GM12878 (cell line): ENCODE data around the gene ACTL6A. TPM values are rescaled to one million over a fixed set of nuclear protein-coding genes. Genes with fewer than 3 reads are reported as not detected.

Source experiments
- ATAC-seq: fragments of 200-7000 bp; cut with Tn5 transposase; 3 replicates; pipeline ENCODE4 v1.9.1; 2020; ENCODE audit warnings: mild to moderate bottlenecking, moderate library complexity
- BruUV-seq: library from RNA; stranded (reverse); fragments of 400-500 nt; replicated peaks from 2 replicates; lab custom pipeline; 2021; lab: Mats Ljungman, UMichigan
- CTCF ChIA-PET: fragments of 300-600 bp; sonication (Branson Sonifier 250); formaldehyde crosslinking; extraction: SDS; loops from one replicate; lab custom pipeline; 2021; ENCODE audit warnings: inconsistent platforms; lab: Yijun Ruan, JAX
- POLR2A ChIA-PET: fragments of 350-600 bp; formaldehyde crosslinking; extraction: SDS; loops from one replicate; lab custom pipeline; 2021; ENCODE audit warnings: inconsistent platforms; lab: Charles Lee
- RAD21 ChIA-PET: fragments of 300-600 bp; sonication (Branson Sonifier 250); formaldehyde crosslinking; loops from one replicate; lab custom pipeline; 2023; ENCODE audit warnings: antibody characterized with exemption; ENCODE audit not compliant: unreplicated experiment; lab: Charles Lee
- SMC1A ChIA-PET: fragments of 300-600 bp; sonication (Branson Sonifier 250); formaldehyde crosslinking; loops from one replicate; lab custom pipeline; 2023; ENCODE audit not compliant: unreplicated experiment, uncharacterized antibody; lab: Charles Lee
- DNase-seq: peaks from one replicate; pipeline ENCODE4 v3.0.0-alpha.2; 2011; ENCODE audit warnings: low read depth, low spot score
- FAIRE-seq: peaks from 3 replicates; lab custom pipeline; 2011; peaks lifted over from hg19 to GRCh38; lab: Jason Lieb, UNC
- H2AFZ ChIP-seq: 2 replicates; pipeline ENCODE4 v1.6.0; 2011; ENCODE audit warnings: low read depth, low read length, control low read depth; ENCODE audit not compliant: control insufficient read depth
- H3K27ac ChIP-seq: 2 replicates; pipeline ENCODE4 v1.5.1; 2011; ENCODE audit warnings: control low read depth; ENCODE audit not compliant: control insufficient read depth, insufficient read depth
- H3K27me3 ChIP-seq, 2 experiments: replicated peaks in 1 of 2; 2 replicates each; pipeline versions ENCODE4 v1.6.0 to v1.6.1; 2011; ENCODE audit warnings: low read length in 1 of 2; ENCODE audit not compliant: control insufficient read depth in 2 of 2, insufficient read depth in 2 of 2
- H3K36me3 ChIP-seq, 2 experiments: 2 replicates each; pipeline ENCODE4 v1.5.1; 2011; ENCODE audit warnings: low read length in 1 of 2; ENCODE audit not compliant: control insufficient read depth in 2 of 2, insufficient read depth in 2 of 2
- H3K4me1 ChIP-seq: 2 replicates; pipeline ENCODE4 v1.6.1; 2011; ENCODE audit warnings: mild to moderate bottlenecking, low read length, moderate library complexity, mixed read lengths; ENCODE audit not compliant: control insufficient read depth, insufficient read depth
- H3K4me2 ChIP-seq: 2 replicates; pipeline ENCODE4 v1.6.0; 2011; ENCODE audit warnings: control low read depth; ENCODE audit not compliant: control insufficient read depth, insufficient read depth
- H3K4me3 ChIP-seq: fragments of 200-600 bp; sonication (generic); 2 replicates; pipeline ENCODE4 v1.5.1; 2016
- H3K79me2 ChIP-seq: 2 replicates; pipeline ENCODE4 v1.6.0; 2011; ENCODE audit warnings: low read length; ENCODE audit not compliant: control insufficient read depth, insufficient read depth
- H3K9ac ChIP-seq: 2 replicates; pipeline ENCODE4 v1.8.0; 2011; ENCODE audit warnings: low read length, control low read depth, mixed read lengths; ENCODE audit not compliant: control insufficient read depth, insufficient read depth
- H3K9me3 ChIP-seq: replicated peaks from 3 replicates; pipeline ENCODE4 v1.5.1; 2011; ENCODE audit warnings: mild to moderate bottlenecking, low read length; ENCODE audit not compliant: control insufficient read depth, insufficient read depth
- H4K20me1 ChIP-seq: 2 replicates; pipeline ENCODE4 v1.6.0; 2011; ENCODE audit not compliant: control insufficient read depth, insufficient read depth
- NFXL1 ChIP-seq: fragments of 450-650 bp; IDR thresholded peaks from 2 replicates; pipeline ENCODE4 v1.6.1; 2017; ENCODE audit warnings: antibody characterized with exemption, mild to moderate bottlenecking, borderline replicate concordance
- RBBP5 ChIP-seq: fragments of 200-600 bp; sonication (generic); conservative IDR thresholded peaks from 2 replicates; pipeline ENCODE4 v1.6.1; 2016
- USF1 ChIP-seq: IDR thresholded peaks from 2 replicates; pipeline ENCODE4 v1.6.1; 2011; ENCODE audit warnings: borderline replicate concordance, low read depth, mild to moderate bottlenecking, moderate library complexity, mixed read lengths, low read length; ENCODE audit not compliant: insufficient read depth; ENCODE audit errors: extremely low read length
- WGBS: methylation state at CpG from one replicate; pipeline ENCODE4 v1.1.6; 2016; ENCODE audit warnings: low lambda C conversion rate; ENCODE audit not compliant: insufficient replicate concordance, insufficient coverage; ENCODE audit errors: missing lambda C conversion rate; 5-methylcytosine and 5-hydroxymethylcytosine counted together
- in situ Hi-C: fragments of 300-500 bp; cut with MboI; formaldehyde crosslinking; loops from 9 replicates; pipeline ENCODE4 v1.14.3; 2018; ENCODE audit warnings: mixed read lengths
- intact Hi-C: fragments of 100-400 bp; cut with micrococcal nuclease; formaldehyde crosslinking; loops from one replicate; pipeline ENCODE4 v1.14.2; 2022; ENCODE audit not compliant: unreplicated experiment
- polyA plus RNA-seq, 11 experiments: library from polyadenylated mRNA; depleted of rRNA in 4 of 11; unstranded in 6 of 11; stranded (reverse) in 5 of 11; fragments of >200 nt; fragmentation: Nextera tagmentation in 4 of 11; fragmentation: Illumina TruSeq in 1 of 11; extraction: Ambion mirVana in 4 of 11; extraction: Trizol in 1 of 11; gene quantifications; 1 replicate in 1 of 11; 2 replicates in 10 of 11; pipeline versions ENCODE4 v1.2.1 to v1.2.3, GENCODE V29; 2011 to 2016; ENCODE audit warnings: inconsistent platforms in 2 of 11, missing spikeins in 2 of 11, low read depth in 1 of 11
- total RNA-seq, 4 experiments: library from RNA; depleted of rRNA in 3 of 4; stranded (reverse); fragments of >200 nt in 3 of 4; fragmentation: Illumina TruSeq in 1 of 4; extraction: Trizol in 1 of 4; gene quantifications; 2 replicates each; pipeline versions ENCODE4 v1.2.1 to v1.2.3, GENCODE V29; 2013 to 2021
- TF ChIP-seq, protein P1 (sequence below): fragments of 450-650 bp; IDR thresholded peaks from 2 replicates; pipeline ENCODE4 v1.6.1; 2018; ENCODE audit warnings: borderline replicate concordance, mild to moderate bottlenecking; ENCODE audit not compliant: partially characterized antibody
- TF ChIP-seq, protein P2 (sequence below): fragments of 450-650 bp; IDR thresholded peaks from 2 replicates; pipeline ENCODE4 v1.6.1; 2017; ENCODE audit warnings: antibody characterized with exemption, mild to moderate bottlenecking, moderate library complexity
- TF ChIP-seq, protein P3 (sequence below): fragments of 150-350 bp; IDR thresholded peaks from 2 replicates; pipeline ENCODE4 v1.6.1; 2016; ENCODE audit warnings: low read depth, low read length
- TF ChIP-seq, protein P4 (sequence below): fragments of 450-650 bp; IDR thresholded peaks from 2 replicates; pipeline ENCODE4 v1.6.1; 2016; ENCODE audit warnings: mild to moderate bottlenecking, moderate library complexity, borderline replicate concordance

The ACTL6A gene
- total and polyA plus RNA-seq, 10 of the 15 experiments (the other 5 are each of a cell fraction or from before 2014, with no cell fraction given): 70.2 to 197 (median 105) TPM

DNA sequence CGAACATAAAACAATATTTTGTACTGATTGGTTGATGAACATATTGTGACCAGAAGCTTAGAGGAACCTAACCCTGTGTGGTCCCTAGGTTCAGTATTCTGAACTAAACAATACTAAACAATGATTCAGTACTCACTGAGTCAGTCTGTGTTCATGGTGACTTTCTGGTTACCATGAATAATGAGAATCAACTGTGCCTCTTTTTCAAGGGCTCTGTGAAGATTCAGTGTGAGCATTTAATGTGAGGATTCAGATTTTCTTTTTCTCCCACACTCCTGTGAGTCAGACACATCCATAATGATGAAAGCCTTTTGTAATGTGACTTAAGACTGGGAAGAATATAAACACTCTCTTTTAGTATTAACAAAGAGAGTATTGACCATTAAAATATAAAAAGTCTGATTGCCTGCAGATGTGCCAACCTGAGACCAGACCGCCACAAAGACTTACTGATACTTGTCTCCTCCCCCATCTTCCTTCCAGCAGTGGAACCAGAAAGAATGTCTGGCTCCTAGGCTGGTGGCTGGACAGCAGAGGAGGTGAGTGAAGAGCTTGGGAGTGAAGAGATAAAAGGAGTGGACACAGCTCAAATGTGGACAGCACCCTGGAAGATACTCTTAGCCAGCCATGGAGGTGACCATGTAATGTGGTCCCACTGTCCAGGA, 17.6 kb upstream of the ACTL6A start:
- H3K9ac ChIP-seq: no peak overlapping the region
- H3K27me3 ChIP-seq: no peaks in the 10 kb centered on the region
- ChIA-PET POLR2A (no interaction called here), RAD21 (no interaction called here), SMC1A (interaction anchor here (0.7 kb wide), 1 partner anchor 193 kb away, joined by 4 read pairs; no protein-coding TSS in a partner anchor), CTCF (no interaction called here)
- H3K4me2 ChIP-seq: no peak overlapping the region
- WGBS: 37% methylated on average over 2 of the region's 2 CpGs
- H3K4me1 ChIP-seq: peaks cover 5% of the 10 kb centered on the region; the same call in 1 of the 2 replicates
- BruUV-seq: no TSS peak
- H2AFZ ChIP-seq: no peak overlapping the region
- in situ Hi-C loops (no loop called here), intact Hi-C loops (no loop called here)
- H3K27ac ChIP-seq: no peak overlapping the region
- H3K36me3 ChIP-seq: no peaks in the 10 kb centered on the region
- FAIRE-seq: no peak
- no peak for ATAC-seq
- no peak overlapping the region for H3K4me3 ChIP-seq
- no peak for DNase-seq
- no peaks in the 10 kb centered on the region for H3K79me2 ChIP-seq
- H4K20me1 ChIP-seq: no peaks in the 10 kb centered on the region
- H3K9me3 ChIP-seq: no peaks in the 10 kb centered on the region
- TF ChIP-seq RBBP5 (no peak), NFXL1 (no peak), USF1 (no peak)
- TF ChIP-seq, protein P1, sequence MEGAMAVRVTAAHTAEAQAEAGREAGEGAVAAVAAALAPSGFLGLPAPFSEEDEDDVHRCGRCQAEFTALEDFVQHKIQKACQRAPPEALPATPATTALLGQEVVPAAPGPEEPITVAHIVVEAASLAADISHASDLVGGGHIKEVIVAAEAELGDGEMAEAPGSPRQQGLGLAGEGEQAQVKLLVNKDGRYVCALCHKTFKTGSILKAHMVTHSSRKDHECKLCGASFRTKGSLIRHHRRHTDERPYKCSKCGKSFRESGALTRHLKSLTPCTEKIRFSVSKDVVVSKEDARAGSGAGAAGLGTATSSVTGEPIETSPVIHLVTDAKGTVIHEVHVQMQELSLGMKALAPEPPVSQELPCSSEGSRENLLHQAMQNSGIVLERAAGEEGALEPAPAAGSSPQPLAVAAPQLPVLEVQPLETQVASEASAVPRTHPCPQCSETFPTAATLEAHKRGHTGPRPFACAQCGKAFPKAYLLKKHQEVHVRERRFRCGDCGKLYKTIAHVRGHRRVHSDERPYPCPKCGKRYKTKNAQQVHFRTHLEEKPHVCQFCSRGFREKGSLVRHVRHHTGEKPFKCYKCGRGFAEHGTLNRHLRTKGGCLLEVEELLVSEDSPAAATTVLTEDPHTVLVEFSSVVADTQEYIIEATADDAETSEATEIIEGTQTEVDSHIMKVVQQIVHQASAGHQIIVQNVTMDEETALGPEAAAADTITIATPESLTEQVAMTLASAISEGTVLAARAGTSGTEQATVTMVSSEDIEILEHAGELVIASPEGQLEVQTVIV: no peak
- TF ChIP-seq, protein P2, sequence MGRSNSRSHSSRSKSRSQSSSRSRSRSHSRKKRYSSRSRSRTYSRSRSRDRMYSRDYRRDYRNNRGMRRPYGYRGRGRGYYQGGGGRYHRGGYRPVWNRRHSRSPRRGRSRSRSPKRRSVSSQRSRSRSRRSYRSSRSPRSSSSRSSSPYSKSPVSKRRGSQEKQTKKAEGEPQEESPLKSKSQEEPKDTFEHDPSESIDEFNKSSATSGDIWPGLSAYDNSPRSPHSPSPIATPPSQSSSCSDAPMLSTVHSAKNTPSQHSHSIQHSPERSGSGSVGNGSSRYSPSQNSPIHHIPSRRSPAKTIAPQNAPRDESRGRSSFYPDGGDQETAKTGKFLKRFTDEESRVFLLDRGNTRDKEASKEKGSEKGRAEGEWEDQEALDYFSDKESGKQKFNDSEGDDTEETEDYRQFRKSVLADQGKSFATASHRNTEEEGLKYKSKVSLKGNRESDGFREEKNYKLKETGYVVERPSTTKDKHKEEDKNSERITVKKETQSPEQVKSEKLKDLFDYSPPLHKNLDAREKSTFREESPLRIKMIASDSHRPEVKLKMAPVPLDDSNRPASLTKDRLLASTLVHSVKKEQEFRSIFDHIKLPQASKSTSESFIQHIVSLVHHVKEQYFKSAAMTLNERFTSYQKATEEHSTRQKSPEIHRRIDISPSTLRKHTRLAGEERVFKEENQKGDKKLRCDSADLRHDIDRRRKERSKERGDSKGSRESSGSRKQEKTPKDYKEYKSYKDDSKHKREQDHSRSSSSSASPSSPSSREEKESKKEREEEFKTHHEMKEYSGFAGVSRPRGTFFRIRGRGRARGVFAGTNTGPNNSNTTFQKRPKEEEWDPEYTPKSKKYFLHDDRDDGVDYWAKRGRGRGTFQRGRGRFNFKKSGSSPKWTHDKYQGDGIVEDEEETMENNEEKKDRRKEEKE: no peak
- TF ChIP-seq, protein P3, sequence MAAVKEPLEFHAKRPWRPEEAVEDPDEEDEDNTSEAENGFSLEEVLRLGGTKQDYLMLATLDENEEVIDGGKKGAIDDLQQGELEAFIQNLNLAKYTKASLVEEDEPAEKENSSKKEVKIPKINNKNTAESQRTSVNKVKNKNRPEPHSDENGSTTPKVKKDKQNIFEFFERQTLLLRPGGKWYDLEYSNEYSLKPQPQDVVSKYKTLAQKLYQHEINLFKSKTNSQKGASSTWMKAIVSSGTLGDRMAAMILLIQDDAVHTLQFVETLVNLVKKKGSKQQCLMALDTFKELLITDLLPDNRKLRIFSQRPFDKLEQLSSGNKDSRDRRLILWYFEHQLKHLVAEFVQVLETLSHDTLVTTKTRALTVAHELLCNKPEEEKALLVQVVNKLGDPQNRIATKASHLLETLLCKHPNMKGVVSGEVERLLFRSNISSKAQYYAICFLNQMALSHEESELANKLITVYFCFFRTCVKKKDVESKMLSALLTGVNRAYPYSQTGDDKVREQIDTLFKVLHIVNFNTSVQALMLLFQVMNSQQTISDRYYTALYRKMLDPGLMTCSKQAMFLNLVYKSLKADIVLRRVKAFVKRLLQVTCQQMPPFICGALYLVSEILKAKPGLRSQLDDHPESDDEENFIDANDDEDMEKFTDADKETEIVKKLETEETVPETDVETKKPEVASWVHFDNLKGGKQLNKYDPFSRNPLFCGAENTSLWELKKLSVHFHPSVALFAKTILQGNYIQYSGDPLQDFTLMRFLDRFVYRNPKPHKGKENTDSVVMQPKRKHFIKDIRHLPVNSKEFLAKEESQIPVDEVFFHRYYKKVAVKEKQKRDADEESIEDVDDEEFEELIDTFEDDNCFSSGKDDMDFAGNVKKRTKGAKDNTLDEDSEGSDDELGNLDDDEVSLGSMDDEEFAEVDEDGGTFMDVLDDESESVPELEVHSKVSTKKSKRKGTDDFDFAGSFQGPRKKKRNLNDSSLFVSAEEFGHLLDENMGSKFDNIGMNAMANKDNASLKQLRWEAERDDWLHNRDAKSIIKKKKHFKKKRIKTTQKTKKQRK: no peak
- TF ChIP-seq, protein P4, sequence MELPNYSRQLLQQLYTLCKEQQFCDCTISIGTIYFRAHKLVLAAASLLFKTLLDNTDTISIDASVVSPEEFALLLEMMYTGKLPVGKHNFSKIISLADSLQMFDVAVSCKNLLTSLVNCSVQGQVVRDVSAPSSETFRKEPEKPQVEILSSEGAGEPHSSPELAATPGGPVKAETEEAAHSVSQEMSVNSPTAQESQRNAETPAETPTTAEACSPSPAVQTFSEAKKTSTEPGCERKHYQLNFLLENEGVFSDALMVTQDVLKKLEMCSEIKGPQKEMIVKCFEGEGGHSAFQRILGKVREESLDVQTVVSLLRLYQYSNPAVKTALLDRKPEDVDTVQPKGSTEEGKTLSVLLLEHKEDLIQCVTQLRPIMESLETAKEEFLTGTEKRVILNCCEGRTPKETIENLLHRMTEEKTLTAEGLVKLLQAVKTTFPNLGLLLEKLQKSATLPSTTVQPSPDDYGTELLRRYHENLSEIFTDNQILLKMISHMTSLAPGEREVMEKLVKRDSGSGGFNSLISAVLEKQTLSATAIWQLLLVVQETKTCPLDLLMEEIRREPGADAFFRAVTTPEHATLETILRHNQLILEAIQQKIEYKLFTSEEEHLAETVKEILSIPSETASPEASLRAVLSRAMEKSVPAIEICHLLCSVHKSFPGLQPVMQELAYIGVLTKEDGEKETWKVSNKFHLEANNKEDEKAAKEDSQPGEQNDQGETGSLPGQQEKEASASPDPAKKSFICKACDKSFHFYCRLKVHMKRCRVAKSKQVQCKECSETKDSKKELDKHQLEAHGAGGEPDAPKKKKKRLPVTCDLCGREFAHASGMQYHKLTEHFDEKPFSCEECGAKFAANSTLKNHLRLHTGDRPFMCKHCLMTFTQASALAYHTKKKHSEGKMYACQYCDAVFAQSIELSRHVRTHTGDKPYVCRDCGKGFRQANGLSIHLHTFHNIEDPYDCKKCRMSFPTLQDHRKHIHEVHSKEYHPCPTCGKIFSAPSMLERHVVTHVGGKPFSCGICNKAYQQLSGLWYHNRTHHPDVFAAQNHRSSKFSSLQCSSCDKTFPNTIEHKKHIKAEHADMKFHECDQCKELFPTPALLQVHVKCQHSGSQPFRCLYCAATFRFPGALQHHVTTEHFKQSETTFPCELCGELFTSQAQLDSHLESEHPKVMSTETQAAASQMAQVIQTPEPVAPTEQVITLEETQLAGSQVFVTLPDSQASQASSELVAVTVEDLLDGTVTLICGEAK: no peak
